Measurements from ENCODE around the gene CELF1.

- TF ChIP-seq CTCF (conservative IDR thresholded peaks at IDR 0.05; ENCODE audit: low read depth, low read length) (no peak), RFX5 (IDR thresholded peaks at IDR 0.05; ENCODE audit: low read depth, low read length) (no peak), POLR2A (IDR thresholded peaks at IDR 0.05; ENCODE audit: low read depth, low read length) (no peak), CEBPB (IDR thresholded peaks at IDR 0.05; ENCODE audit: low read depth, low read length) (no peak), USF2 (IDR thresholded peaks at IDR 0.05; ENCODE audit: low read depth, low read length) (no peak), MAFK (IDR thresholded peaks at IDR 0.05; ENCODE audit: low read depth, low read length) (no peak)
These were observed 36.2 kb upstream of the CELF1 start for GRCh38 chr11:47589118-47589517.

Measured in IMR-90 (cell line).